CD4-positive, alpha-beta T cell (primary cell): ENCODE data around the gene SLC8A3. TPM values are rescaled to one million over a fixed set of nuclear protein-coding genes. Genes with fewer than 3 reads are reported as not detected.

ENCODE experiments used
- ATAC-seq: fragments of 200-7000 bp; cut with Tn5 transposase; one replicate; pipeline ENCODE4 v1.10.0; 2022; ENCODE audit warnings: mild to moderate bottlenecking; ENCODE audit not compliant: poor library complexity
- CTCF ChIA-PET: fragments of 350-600 bp; sonication (Branson Sonifier 250); formaldehyde crosslinking; loops from one replicate; lab custom pipeline; 2021; ENCODE audit warnings: antibody characterized with exemption, inconsistent platforms; lab: Charles Lee
- POLR2A ChIA-PET: fragments of 350-600 bp; sonication (Branson Sonifier 250); formaldehyde crosslinking; loops from one replicate; lab custom pipeline; 2021; ENCODE audit warnings: antibody characterized with exemption, inconsistent platforms; lab: Charles Lee
- DNase-seq, 14 experiments: peaks; one replicate each; pipeline ENCODE4 v3.0.0-alpha.2; 2013 to 2020; ENCODE audit warnings: mixed read lengths in 2 of 14
- H3K27ac ChIP-seq, 2 donors: one replicate each; pipeline versions ENCODE4 v1.5.1 to v1.7.0; 2013; ENCODE audit warnings: low read length in 2 of 2, low read depth in 1 of 2, mild to moderate bottlenecking in 1 of 2
- H3K27me3 ChIP-seq, 2 experiments: 1 replicate in 1 of 2; 2 replicates in 1 of 2; pipeline versions ENCODE4 v1.6.1 to v1.7.0; 2013; ENCODE audit warnings: low read length in 2 of 2, control low read depth in 1 of 2, mild to moderate bottlenecking in 1 of 2, moderate library complexity in 1 of 2; ENCODE audit not compliant: insufficient read depth in 2 of 2, control insufficient read depth in 1 of 2
- H3K36me3 ChIP-seq: one replicate; pipeline ENCODE4 v1.6.1; 2013; ENCODE audit warnings: low read length, control low read depth; ENCODE audit not compliant: insufficient read depth
- H3K4me1 ChIP-seq: one replicate; pipeline ENCODE4 v1.6.1; 2013; ENCODE audit warnings: low read length, control low read depth; ENCODE audit not compliant: insufficient read depth
- H3K4me3 ChIP-seq: one replicate; pipeline ENCODE4 v1.5.1; 2013; ENCODE audit warnings: mild to moderate bottlenecking, low read length, moderate library complexity
- H3K9me3 ChIP-seq, 2 experiments: 1 replicate in 1 of 2; 2 replicates in 1 of 2; pipeline versions ENCODE4 v1.6.1 to v1.7.0; 2013; ENCODE audit warnings: low read length in 2 of 2, mild to moderate bottlenecking in 2 of 2, control low read depth in 1 of 2, moderate library complexity in 1 of 2; ENCODE audit not compliant: control insufficient read depth in 1 of 2, insufficient read depth in 1 of 2
- H3K27ac Mint-ChIP-seq: one replicate; pipeline ENCODE4 v1.8.0; 2020; ENCODE audit warnings: mixed read lengths
- H3K27me3 Mint-ChIP-seq: one replicate; pipeline ENCODE4 v1.8.0; 2021; ENCODE audit warnings: mixed read lengths
- H3K36me3 Mint-ChIP-seq: one replicate; pipeline ENCODE4 v1.8.0; 2021; ENCODE audit warnings: low read depth, mixed read lengths
- H3K4me1 Mint-ChIP-seq: one replicate; pipeline ENCODE4 v1.8.0; 2021; ENCODE audit warnings: low read depth, mixed read lengths
- H3K4me3 Mint-ChIP-seq: one replicate; pipeline ENCODE4 v1.8.0; 2020; ENCODE audit warnings: mild to moderate bottlenecking, mixed read lengths
- H3K9me3 Mint-ChIP-seq: one replicate; pipeline ENCODE4 v1.8.0; 2020; ENCODE audit warnings: mixed read lengths
- intact Hi-C, 2 experiments: fragments of 100-400 bp; cut with DNase I in 1 of 2; cut with micrococcal nuclease in 1 of 2; formaldehyde crosslinking; loops; one replicate each; pipeline versions ENCODE4 v1.15.1 to v1.9.0; 2023 to 2025; cut with DNase I, micrococcal nuclease
- polyA plus RNA-seq, 2 donors: library from polyadenylated mRNA; unstranded; fragments of 120-200 nt; gene quantifications; one replicate each; pipeline ENCODE4 v1.2.1, GENCODE V29; 2013
- total RNA-seq, 174 experiments: library from RNA in 2 of 174; stranded (reverse) in 2 of 174; gene quantifications; one replicate each; pipeline ENCODE4 v1.2.3 and lab custom pipeline; 2021 to 2026
- TF ChIP-seq, protein P1 (sequence below): fragments of 200-600 bp; IDR thresholded peaks from one replicate; pipeline ENCODE4 v1.8.0; 2022; ENCODE audit warnings: antibody characterized with exemption, mild to moderate bottlenecking

The SLC8A3 gene, protein sequence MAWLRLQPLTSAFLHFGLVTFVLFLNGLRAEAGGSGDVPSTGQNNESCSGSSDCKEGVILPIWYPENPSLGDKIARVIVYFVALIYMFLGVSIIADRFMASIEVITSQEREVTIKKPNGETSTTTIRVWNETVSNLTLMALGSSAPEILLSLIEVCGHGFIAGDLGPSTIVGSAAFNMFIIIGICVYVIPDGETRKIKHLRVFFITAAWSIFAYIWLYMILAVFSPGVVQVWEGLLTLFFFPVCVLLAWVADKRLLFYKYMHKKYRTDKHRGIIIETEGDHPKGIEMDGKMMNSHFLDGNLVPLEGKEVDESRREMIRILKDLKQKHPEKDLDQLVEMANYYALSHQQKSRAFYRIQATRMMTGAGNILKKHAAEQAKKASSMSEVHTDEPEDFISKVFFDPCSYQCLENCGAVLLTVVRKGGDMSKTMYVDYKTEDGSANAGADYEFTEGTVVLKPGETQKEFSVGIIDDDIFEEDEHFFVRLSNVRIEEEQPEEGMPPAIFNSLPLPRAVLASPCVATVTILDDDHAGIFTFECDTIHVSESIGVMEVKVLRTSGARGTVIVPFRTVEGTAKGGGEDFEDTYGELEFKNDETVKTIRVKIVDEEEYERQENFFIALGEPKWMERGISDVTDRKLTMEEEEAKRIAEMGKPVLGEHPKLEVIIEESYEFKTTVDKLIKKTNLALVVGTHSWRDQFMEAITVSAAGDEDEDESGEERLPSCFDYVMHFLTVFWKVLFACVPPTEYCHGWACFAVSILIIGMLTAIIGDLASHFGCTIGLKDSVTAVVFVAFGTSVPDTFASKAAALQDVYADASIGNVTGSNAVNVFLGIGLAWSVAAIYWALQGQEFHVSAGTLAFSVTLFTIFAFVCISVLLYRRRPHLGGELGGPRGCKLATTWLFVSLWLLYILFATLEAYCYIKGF
- total RNA-seq (not detected), total RNA-seq (lab: John Stamatoyannopoulos, UW) (0 to 1.9 (median 0.33) reads per million in 172 experiments)
- 0.03 TPM for polyA plus RNA-seq (2013, experiment 1 of 2)
- polyA plus RNA-seq (2013, experiment 2 of 2): 0.11 TPM

DNA sequence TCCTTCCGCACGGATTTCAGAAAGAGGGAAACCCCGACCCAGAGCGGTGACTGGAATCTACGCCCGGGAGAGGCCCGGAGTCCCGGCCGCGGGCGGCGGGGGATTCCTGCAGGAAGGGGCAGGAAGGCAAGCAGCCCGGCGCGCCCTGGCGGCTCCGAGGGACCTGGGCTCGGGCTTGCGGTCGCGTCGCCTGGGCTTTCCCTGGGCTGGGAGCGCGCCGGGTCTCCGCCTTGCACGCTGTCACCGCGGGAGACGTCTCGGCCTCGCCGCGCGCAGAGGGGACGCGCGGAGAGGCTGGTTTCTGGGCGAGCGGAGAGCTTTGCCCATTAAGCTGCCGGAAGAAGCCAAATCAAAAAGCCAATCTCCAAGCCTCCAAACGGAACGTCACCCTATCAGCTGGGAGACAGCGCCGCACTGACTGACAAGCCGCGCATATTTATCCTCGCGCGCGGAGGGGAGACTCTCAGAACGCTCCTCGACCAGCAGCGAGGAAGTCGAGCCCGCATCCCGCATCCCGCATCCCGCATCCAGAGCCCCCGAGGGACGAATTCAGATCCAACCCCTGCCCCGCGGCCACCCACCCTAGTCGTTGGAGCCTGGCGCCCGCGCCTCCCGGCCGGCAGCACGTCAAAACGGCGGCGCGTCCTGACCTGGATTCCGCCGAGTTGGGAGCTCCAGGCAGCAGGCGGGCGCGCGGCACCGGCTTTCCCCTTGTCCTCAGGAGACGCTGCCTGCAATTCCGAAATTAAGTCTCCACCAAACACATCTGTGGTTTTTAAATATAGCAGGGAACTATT, at the start of gene SLC8A3:
Gene SLC8A3 (minus strand): TSS at position 293 of the 797 bp plus-strand sequence. CDS start 20,529 bp downstream, outside the sequence.
- ATAC-seq: no peak
- Histone ChIP-seq H3K36me3 (no peaks in the 10 kb centered on the region), H3K27me3 (peaks cover 35 to 69% of the 10 kb centered on the region in 2 experiments), H3K27ac (no peak within 1 kb of the TSS), H3K4me3 (peak within 1 kb of the TSS; percentile 38), H3K4me1 (peaks cover 30% of the 10 kb centered on the region), H3K9me3 (peaks cover 0 to 6% of the 10 kb centered on the region in 2 experiments)
- DNase-seq: peak in 2 of 14 experiments; percentile 18 to 32
- Mint-ChIP-seq H3K4me3 (peak within 1 kb of the TSS; percentile 66), H3K27ac (no peak within 1 kb of the TSS), H3K9me3 (no peaks in the 10 kb centered on the region), H3K4me1 (peaks cover 11% of the 10 kb centered on the region), H3K27me3 (peaks cover 73% of the 10 kb centered on the region), H3K36me3 (no peaks in the 10 kb centered on the region)
- intact Hi-C loops: no loop called here
- CTCF ChIA-PET: no interaction called here
- TF ChIP-seq, protein P1, sequence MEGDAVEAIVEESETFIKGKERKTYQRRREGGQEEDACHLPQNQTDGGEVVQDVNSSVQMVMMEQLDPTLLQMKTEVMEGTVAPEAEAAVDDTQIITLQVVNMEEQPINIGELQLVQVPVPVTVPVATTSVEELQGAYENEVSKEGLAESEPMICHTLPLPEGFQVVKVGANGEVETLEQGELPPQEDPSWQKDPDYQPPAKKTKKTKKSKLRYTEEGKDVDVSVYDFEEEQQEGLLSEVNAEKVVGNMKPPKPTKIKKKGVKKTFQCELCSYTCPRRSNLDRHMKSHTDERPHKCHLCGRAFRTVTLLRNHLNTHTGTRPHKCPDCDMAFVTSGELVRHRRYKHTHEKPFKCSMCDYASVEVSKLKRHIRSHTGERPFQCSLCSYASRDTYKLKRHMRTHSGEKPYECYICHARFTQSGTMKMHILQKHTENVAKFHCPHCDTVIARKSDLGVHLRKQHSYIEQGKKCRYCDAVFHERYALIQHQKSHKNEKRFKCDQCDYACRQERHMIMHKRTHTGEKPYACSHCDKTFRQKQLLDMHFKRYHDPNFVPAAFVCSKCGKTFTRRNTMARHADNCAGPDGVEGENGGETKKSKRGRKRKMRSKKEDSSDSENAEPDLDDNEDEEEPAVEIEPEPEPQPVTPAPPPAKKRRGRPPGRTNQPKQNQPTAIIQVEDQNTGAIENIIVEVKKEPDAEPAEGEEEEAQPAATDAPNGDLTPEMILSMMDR: no peak
- POLR2A ChIA-PET: no interaction called here

DNA sequence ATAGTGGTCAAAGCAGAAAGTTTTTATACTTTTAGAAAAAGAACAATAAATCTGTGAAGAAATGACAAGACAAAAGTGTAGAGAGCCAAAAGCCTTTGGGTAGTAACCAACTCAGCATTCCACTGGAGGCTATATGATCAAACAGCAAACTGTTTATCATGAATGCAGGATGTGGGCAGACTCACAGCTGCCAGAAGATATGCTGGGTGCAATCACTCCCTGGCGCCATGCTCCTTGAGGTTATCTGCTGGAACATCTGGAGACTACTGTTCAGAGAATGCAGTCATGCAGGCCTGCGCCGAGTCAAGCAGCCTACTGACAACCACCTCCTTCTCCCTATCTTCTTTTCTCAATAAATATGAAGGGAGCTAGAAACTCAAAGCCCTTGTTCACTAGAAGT, 49.0 kb upstream of the SLC8A3 start:
- ChIA-PET POLR2A (no interaction called here), CTCF (no interaction called here)
- no peaks in the 10 kb centered on the region for H3K36me3 Mint-ChIP-seq
- H3K27ac Mint-ChIP-seq: no peak overlapping the region
- Histone ChIP-seq H3K9me3 (no peaks in the 10 kb centered on the region), H3K4me1 (no peaks in the 10 kb centered on the region), H3K27me3 (peaks cover 0 to 5% of the 10 kb centered on the region in 2 experiments), H3K4me3 (no peak overlapping the region), H3K36me3 (no peaks in the 10 kb centered on the region), H3K27ac (no peak overlapping the region)
- H3K9me3 Mint-ChIP-seq: peaks cover 3% of the 10 kb centered on the region
- intact Hi-C loops: no loop called here
- peaks cover 69% of the 10 kb centered on the region for H3K27me3 Mint-ChIP-seq
- ATAC-seq (no peak), DNase-seq (no peak)
- TF ChIP-seq, protein P1: no peak
- no peak overlapping the region for H3K4me3 Mint-ChIP-seq
- H3K4me1 Mint-ChIP-seq: no peaks in the 10 kb centered on the region
